GM12878 (cell line): ENCODE measurements around the gene KTI12.

Experiments used
- POLR2A ChIP-seq: IDR thresholded peaks from 2 replicates; pipeline ENCODE4 v1.6.1; 2011; ENCODE audit warnings: low read depth, mild to moderate bottlenecking, low read length
- POLR2AphosphoS5 ChIP-seq: IDR thresholded peaks from 2 replicates; pipeline ENCODE4 v1.6.1; 2011; ENCODE audit warnings: mild to moderate bottlenecking, low read length, inconsistent platforms
- TAF1 ChIP-seq: IDR thresholded peaks from 2 replicates; pipeline ENCODE4 v1.6.1; 2011; ENCODE audit warnings: mild to moderate bottlenecking, low read depth, low read length, borderline replicate concordance
- TF ChIP-seq, protein P1 (sequence below), 3 experiments: IDR thresholded peaks in 2 of 3; conservative IDR thresholded peaks in 1 of 3; 2 replicates each; pipeline ENCODE4 v1.5.1; 2011; ENCODE audit warnings: low read depth in 3 of 3, low read length in 3 of 3, mild to moderate bottlenecking in 3 of 3, control low read depth in 2 of 3, moderate library complexity in 2 of 3, inconsistent platforms in 1 of 3, mixed read lengths in 1 of 3; ENCODE audit not compliant: control insufficient read depth in 2 of 3, insufficient read depth in 1 of 3; ENCODE audit errors: extremely low read depth in 1 of 3
- TF ChIP-seq, protein P2 (sequence below): fragments of 450-650 bp; formaldehyde crosslinking; IDR thresholded peaks from 2 replicates; pipeline ENCODE4 v1.4.0; 2020; ENCODE audit warnings: mild to moderate bottlenecking, moderate library complexity

- TF ChIP-seq, protein P1, sequence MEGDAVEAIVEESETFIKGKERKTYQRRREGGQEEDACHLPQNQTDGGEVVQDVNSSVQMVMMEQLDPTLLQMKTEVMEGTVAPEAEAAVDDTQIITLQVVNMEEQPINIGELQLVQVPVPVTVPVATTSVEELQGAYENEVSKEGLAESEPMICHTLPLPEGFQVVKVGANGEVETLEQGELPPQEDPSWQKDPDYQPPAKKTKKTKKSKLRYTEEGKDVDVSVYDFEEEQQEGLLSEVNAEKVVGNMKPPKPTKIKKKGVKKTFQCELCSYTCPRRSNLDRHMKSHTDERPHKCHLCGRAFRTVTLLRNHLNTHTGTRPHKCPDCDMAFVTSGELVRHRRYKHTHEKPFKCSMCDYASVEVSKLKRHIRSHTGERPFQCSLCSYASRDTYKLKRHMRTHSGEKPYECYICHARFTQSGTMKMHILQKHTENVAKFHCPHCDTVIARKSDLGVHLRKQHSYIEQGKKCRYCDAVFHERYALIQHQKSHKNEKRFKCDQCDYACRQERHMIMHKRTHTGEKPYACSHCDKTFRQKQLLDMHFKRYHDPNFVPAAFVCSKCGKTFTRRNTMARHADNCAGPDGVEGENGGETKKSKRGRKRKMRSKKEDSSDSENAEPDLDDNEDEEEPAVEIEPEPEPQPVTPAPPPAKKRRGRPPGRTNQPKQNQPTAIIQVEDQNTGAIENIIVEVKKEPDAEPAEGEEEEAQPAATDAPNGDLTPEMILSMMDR (IDR thresholded peaks at IDR 0.05 in 2 of 3, conservative IDR thresholded peaks at IDR 0.05 in 1 of 3; ENCODE audit: control insufficient read depth in 2 of 3, extremely low read depth in 1 of 3, insufficient read depth in 1 of 3, low read depth in 3 of 3, low read length in 3 of 3), result no peak
- TF ChIP-seq POLR2A, result no peak
- no peak for TF ChIP-seq POLR2AphosphoS5
- no peak for TF ChIP-seq TAF1
- TF ChIP-seq, protein P2, sequence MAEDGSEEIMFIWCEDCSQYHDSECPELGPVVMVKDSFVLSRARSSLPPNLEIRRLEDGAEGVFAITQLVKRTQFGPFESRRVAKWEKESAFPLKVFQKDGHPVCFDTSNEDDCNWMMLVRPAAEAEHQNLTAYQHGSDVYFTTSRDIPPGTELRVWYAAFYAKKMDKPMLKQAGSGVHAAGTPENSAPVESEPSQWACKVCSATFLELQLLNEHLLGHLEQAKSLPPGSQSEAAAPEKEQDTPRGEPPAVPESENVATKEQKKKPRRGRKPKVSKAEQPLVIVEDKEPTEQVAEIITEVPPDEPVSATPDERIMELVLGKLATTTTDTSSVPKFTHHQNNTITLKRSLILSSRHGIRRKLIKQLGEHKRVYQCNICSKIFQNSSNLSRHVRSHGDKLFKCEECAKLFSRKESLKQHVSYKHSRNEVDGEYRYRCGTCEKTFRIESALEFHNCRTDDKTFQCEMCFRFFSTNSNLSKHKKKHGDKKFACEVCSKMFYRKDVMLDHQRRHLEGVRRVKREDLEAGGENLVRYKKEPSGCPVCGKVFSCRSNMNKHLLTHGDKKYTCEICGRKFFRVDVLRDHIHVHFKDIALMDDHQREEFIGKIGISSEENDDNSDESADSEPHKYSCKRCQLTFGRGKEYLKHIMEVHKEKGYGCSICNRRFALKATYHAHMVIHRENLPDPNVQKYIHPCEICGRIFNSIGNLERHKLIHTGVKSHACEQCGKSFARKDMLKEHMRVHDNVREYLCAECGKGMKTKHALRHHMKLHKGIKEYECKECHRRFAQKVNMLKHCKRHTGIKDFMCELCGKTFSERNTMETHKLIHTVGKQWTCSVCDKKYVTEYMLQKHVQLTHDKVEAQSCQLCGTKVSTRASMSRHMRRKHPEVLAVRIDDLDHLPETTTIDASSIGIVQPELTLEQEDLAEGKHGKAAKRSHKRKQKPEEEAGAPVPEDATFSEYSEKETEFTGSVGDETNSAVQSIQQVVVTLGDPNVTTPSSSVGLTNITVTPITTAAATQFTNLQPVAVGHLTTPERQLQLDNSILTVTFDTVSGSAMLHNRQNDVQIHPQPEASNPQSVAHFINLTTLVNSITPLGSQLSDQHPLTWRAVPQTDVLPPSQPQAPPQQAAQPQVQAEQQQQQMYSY (CRISPR knock-in tag), result no peak
These were observed 5.3 kb downstream of the KTI12 start for GRCh38 chr1:52028328-52028727.
